CD14-positive monocyte (primary cell): ENCODE results near the gene ATP8B3. TPM values are rescaled to one million over a fixed set of nuclear protein-coding genes. Genes with fewer than 3 reads are reported as not detected.

Experiments used
- DNase-seq, 3 donors: peaks; one replicate each; pipeline ENCODE4 v3.0.0-alpha.2; 2011 to 2022
- H2AFZ ChIP-seq: 2 replicates; pipeline ENCODE4 v1.6.0; 2012; ENCODE audit warnings: mild to moderate bottlenecking, low read depth, low read length, inconsistent platforms; ENCODE audit not compliant: insufficient read depth, poor library complexity, severe bottlenecking
- H3K27ac ChIP-seq, 2 donors: 1 replicate in 1 of 2; 2 replicates in 1 of 2; pipeline ENCODE4 v1.5.1; 2012 to 2013; ENCODE audit warnings: low read length in 2 of 2, control low read depth in 1 of 2, inconsistent platforms in 1 of 2, low read depth in 1 of 2, mild to moderate bottlenecking in 1 of 2
- H3K27me3 ChIP-seq, 2 donors: one replicate each; pipeline versions ENCODE4 v1.6.0 to v1.6.1; 2011 to 2013; ENCODE audit warnings: low read length in 2 of 2; ENCODE audit not compliant: control insufficient read depth in 2 of 2, insufficient read depth in 2 of 2
- H3K36me3 ChIP-seq, 2 donors: replicated peaks in 1 of 2; 1 replicate in 1 of 2; 2 replicates in 1 of 2; pipeline versions ENCODE4 v1.5.1 to v1.6.1; 2012 to 2013; ENCODE audit warnings: low read length in 2 of 2, control low read depth in 1 of 2, inconsistent platforms in 1 of 2, mild to moderate bottlenecking in 1 of 2; ENCODE audit not compliant: insufficient read depth in 2 of 2, control insufficient read depth in 1 of 2
- H3K4me1 ChIP-seq, 2 donors: 1 replicate in 1 of 2; 2 replicates in 1 of 2; pipeline versions ENCODE4 v1.5.1 to v1.6.1; 2012 to 2013; ENCODE audit warnings: low read length in 2 of 2, control low read depth in 1 of 2, inconsistent platforms in 1 of 2, mild to moderate bottlenecking in 1 of 2, moderate library complexity in 1 of 2; ENCODE audit not compliant: insufficient read depth in 2 of 2, control insufficient read depth in 1 of 2
- H3K4me2 ChIP-seq: replicated peaks from 2 replicates; pipeline ENCODE3; 2012; ENCODE audit warnings: low read length, moderate library complexity, mild to moderate bottlenecking; ENCODE audit not compliant: poor library complexity, severe bottlenecking; ENCODE audit errors: extremely low read depth
- H3K4me3 ChIP-seq, 3 experiments: fragments of 200-600 bp in 1 of 3; sonication (generic) in 1 of 3; replicated peaks in 1 of 3; 1 replicate in 2 of 3; 2 replicates in 1 of 3; pipeline ENCODE4 v1.5.1; 2011 to 2013; ENCODE audit warnings: low read length in 3 of 3, mild to moderate bottlenecking in 3 of 3, control low read depth in 2 of 3, low read depth in 2 of 3, inconsistent platforms in 1 of 3, moderate library complexity in 1 of 3
- H3K79me2 ChIP-seq: 2 replicates; pipeline ENCODE4 v1.6.0; 2012; ENCODE audit warnings: mild to moderate bottlenecking, control low read depth, inconsistent platforms, low read length, moderate library complexity; ENCODE audit not compliant: insufficient read depth
- H3K9ac ChIP-seq: 2 replicates; pipeline ENCODE4 v1.6.0; 2017; ENCODE audit warnings: low read length, mild to moderate bottlenecking; ENCODE audit not compliant: insufficient read depth, poor library complexity, severe bottlenecking
- H3K9me3 ChIP-seq, 2 donors: replicated peaks in 1 of 2; 1 replicate in 1 of 2; 2 replicates in 1 of 2; pipeline versions ENCODE4 v1.5.1 to v1.6.1; 2012 to 2013; ENCODE audit warnings: low read length in 2 of 2, control low read depth in 1 of 2; ENCODE audit not compliant: control insufficient read depth in 1 of 2, insufficient read depth in 1 of 2
- H4K20me1 ChIP-seq: 2 replicates; pipeline ENCODE4 v1.6.0; 2012; ENCODE audit warnings: mild to moderate bottlenecking, low read length, control low read depth, moderate library complexity; ENCODE audit not compliant: insufficient read depth
- H3K27ac Mint-ChIP-seq, 7 donors: one replicate each; pipeline ENCODE4 v1.8.0; 2020; ENCODE audit warnings: mild to moderate bottlenecking in 7 of 7, mixed read lengths in 7 of 7, moderate library complexity in 6 of 7, inconsistent platforms in 2 of 7
- H3K27me3 Mint-ChIP-seq, 3 donors: one replicate each; pipeline ENCODE4 v1.8.0; 2021 to 2022; ENCODE audit warnings: low read depth in 3 of 3, mild to moderate bottlenecking in 3 of 3, mixed read lengths in 3 of 3, moderate library complexity in 3 of 3, inconsistent platforms in 1 of 3
- H3K36me3 Mint-ChIP-seq, 2 donors: one replicate each; pipeline ENCODE4 v1.8.0; 2020; ENCODE audit warnings: mixed read lengths in 2 of 2, inconsistent platforms in 1 of 2, mild to moderate bottlenecking in 1 of 2
- H3K4me1 Mint-ChIP-seq: one replicate; pipeline ENCODE4 v1.8.0; 2020; ENCODE audit warnings: mild to moderate bottlenecking, mixed read lengths
- H3K4me3 Mint-ChIP-seq, 2 donors: one replicate each; pipeline ENCODE4 v1.8.0; 2020; ENCODE audit warnings: mild to moderate bottlenecking in 2 of 2, mixed read lengths in 2 of 2, moderate library complexity in 1 of 2
- H3K9me3 Mint-ChIP-seq, 7 donors: one replicate each; pipeline ENCODE4 v1.8.0; 2020 to 2022; ENCODE audit warnings: mixed read lengths in 7 of 7, mild to moderate bottlenecking in 6 of 7, moderate library complexity in 6 of 7, inconsistent platforms in 2 of 7
- WGBS: methylation state at CpG from one replicate; pipeline ENCODE4 v1.1.5; 2013; ENCODE audit warnings: missing lambda C conversion rate; ENCODE audit not compliant: insufficient coverage; 5-methylcytosine and 5-hydroxymethylcytosine counted together
- intact Hi-C, 2 donors: fragments of 100-400 bp; cut with micrococcal nuclease; formaldehyde crosslinking; loops; one replicate each; pipeline versions ENCODE4 v1.15.0 to v1.15.1; 2023
- polyA plus RNA-seq, 3 donors: library from polyadenylated mRNA; depleted of rRNA in 1 of 3; unstranded in 2 of 3; stranded (reverse) in 1 of 3; fragments of 300-500 nt in 2 of 3; fragments of >200 nt in 1 of 3; fragmentation: Illumina TruSeq in 2 of 3; gene quantifications; 1 replicate in 2 of 3; 2 replicates in 1 of 3; pipeline ENCODE4 v1.2.3, GENCODE V29; 2012 to 2021
- TF ChIP-seq, protein P1 (sequence below): fragments of 200-600 bp; IDR thresholded peaks from one replicate; pipeline ENCODE4 v1.8.0; 2022; ENCODE audit warnings: antibody characterized with exemption, mild to moderate bottlenecking

ATP8B3 gene
- polyA plus RNA-seq, 3 donors: 1.6 to 8.2 (median 1.8) TPM

DNA sequence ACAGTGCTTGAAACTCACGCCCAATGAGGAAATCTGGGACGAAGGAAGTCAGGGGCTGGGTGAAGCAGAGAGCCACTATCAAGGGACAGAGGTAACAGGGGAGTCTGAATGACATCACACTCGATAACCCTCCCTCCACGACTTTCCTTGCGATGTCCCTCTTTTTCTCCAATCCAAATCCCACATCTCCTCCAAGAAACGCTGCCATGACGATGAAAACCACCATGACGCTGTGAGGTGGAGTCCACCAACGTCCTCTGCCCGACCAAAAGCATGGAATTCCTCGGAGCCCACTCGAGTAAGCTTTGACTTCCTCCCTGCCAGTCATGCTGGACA lies 35.2 kb upstream of the ATP8B3 start:
- peaks cover 84% of the 10 kb centered on the region for H4K20me1 ChIP-seq
- H3K36me3 ChIP-seq: peaks cover 11 to 30% of the 10 kb centered on the region in 2 donors
- 7% methylated on average over 10 of the region's 12 CpGs for WGBS
- H3K9ac ChIP-seq: peak overlapping the region; percentile 98
- peaks cover 2 to 5% (median 4%) of the 10 kb centered on the region in 3 donors for H3K27me3 Mint-ChIP-seq
- peak overlapping the region; percentile 69 to 95 for H3K27ac ChIP-seq
- TF ChIP-seq, protein P1, sequence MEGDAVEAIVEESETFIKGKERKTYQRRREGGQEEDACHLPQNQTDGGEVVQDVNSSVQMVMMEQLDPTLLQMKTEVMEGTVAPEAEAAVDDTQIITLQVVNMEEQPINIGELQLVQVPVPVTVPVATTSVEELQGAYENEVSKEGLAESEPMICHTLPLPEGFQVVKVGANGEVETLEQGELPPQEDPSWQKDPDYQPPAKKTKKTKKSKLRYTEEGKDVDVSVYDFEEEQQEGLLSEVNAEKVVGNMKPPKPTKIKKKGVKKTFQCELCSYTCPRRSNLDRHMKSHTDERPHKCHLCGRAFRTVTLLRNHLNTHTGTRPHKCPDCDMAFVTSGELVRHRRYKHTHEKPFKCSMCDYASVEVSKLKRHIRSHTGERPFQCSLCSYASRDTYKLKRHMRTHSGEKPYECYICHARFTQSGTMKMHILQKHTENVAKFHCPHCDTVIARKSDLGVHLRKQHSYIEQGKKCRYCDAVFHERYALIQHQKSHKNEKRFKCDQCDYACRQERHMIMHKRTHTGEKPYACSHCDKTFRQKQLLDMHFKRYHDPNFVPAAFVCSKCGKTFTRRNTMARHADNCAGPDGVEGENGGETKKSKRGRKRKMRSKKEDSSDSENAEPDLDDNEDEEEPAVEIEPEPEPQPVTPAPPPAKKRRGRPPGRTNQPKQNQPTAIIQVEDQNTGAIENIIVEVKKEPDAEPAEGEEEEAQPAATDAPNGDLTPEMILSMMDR: no peak
- H3K79me2 ChIP-seq: peaks cover 73% of the 10 kb centered on the region
- peak overlapping the region; percentile 78 for H2AFZ ChIP-seq
- H3K36me3 Mint-ChIP-seq: peaks cover 9 to 46% of the 10 kb centered on the region in 2 donors
- H3K4me2 ChIP-seq: peak overlapping the region; percentile 97
- no peaks in the 10 kb centered on the region for H3K9me3 Mint-ChIP-seq
- H3K4me3 Mint-ChIP-seq: peak overlapping the region; percentile 85 to 91
- peaks cover 40% of the 10 kb centered on the region for H3K4me1 Mint-ChIP-seq
- peak overlapping the region; percentile 90 to 96 (median 92) for H3K27ac Mint-ChIP-seq
- H3K27me3 ChIP-seq: no peaks in the 10 kb centered on the region
- no peak for DNase-seq
- intact Hi-C loops: no loop called here
- H3K9me3 ChIP-seq: no peaks in the 10 kb centered on the region
- H3K4me3 ChIP-seq: peak overlapping the region; percentile 85 to 96 (median 89)
- peaks cover 23 to 41% of the 10 kb centered on the region in 2 donors for H3K4me1 ChIP-seq

DNA sequence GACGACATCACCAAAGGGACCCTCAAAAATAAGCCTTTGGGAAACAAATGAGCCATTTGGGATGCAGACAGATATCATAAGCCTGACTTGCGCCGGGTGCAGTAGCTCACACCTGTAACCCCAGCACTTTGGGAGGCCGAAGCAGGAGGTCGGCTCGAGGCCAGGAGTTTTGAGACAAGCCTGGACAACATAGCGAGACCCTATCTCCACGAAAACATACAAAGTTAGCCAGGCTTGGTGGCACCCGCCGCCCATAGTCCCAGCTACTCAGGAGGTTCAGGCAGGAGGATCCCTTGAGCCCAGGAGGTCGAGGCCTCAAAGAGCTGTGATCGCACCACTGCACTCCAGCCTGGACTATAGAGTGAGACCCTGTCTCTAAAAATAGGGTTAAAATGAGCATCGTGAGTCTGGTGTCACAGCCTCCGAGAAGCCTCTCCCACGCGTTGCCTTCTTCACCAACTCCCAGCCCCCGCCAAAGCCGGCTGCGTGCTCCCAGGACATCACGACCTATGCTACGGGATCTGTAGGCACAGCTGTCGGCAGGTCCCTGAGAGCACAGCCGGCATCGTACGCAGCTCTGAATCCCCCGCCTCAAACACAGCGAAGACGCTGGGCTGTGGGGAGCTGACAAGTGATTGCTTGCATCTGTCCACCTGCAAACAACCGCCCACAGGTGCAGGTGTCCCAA lies 34.6 kb upstream of the ATP8B3 start:
- H3K27ac Mint-ChIP-seq: peak overlapping the region in 4 of 7 donors; percentile 57 to 96 (median 94)
- H3K9ac ChIP-seq: no peak overlapping the region

More for the DNA sequence above, 34.6 kb upstream of the ATP8B3 start:
- H3K27me3 ChIP-seq: no peaks in the 10 kb centered on the region
- H3K4me1 ChIP-seq: peaks cover 18 to 34% of the 10 kb centered on the region in 2 donors
- no peak for DNase-seq
- intact Hi-C loops: no loop called here
- 94% methylated on average over 29 of the region's 29 CpGs for WGBS
- H3K27ac ChIP-seq: peak overlapping the region in 1 of 2 donors; percentile 95
- peak overlapping the region in 1 of 2 donors; percentile 91 for H3K4me3 Mint-ChIP-seq
- peaks cover 73% of the 10 kb centered on the region for H3K79me2 ChIP-seq
- peaks cover 1 to 2% (median 2%) of the 10 kb centered on the region in 3 donors for H3K27me3 Mint-ChIP-seq
- H4K20me1 ChIP-seq: peaks cover 84% of the 10 kb centered on the region
- TF ChIP-seq, protein P1: no peak
- peaks cover 11 to 30% of the 10 kb centered on the region in 2 donors for H3K36me3 ChIP-seq
- H2AFZ ChIP-seq: no peak overlapping the region
- H3K36me3 Mint-ChIP-seq: peaks cover 11 to 48% of the 10 kb centered on the region in 2 donors
- H3K9me3 ChIP-seq: no peaks in the 10 kb centered on the region
- no peaks in the 10 kb centered on the region for H3K9me3 Mint-ChIP-seq
- H3K4me2 ChIP-seq: peak overlapping the region; percentile 97
- H3K4me1 Mint-ChIP-seq: peaks cover 41% of the 10 kb centered on the region
- peak overlapping the region in 1 of 3 experiments; percentile 96 for H3K4me3 ChIP-seq
